H9 (cell line): ENCODE measurements around the gene DEFB123. TPM values are rescaled to one million over a fixed set of nuclear protein-coding genes. Genes with fewer than 3 reads are reported as not detected.

ENCODE experiments used
- DNase-seq: peaks from one replicate; pipeline ENCODE4 v3.0.0-alpha.2; 2017
- H2AFZ ChIP-seq: one replicate; pipeline ENCODE4 v1.6.1; 2013; ENCODE audit warnings: mild to moderate bottlenecking, low read length, control low read depth, moderate library complexity
- H2AK5ac ChIP-seq: 2 replicates; pipeline ENCODE4 v1.6.1; 2013; ENCODE audit warnings: low read length, control low read depth, mixed read lengths; ENCODE audit not compliant: insufficient read length
- H2BK120ac ChIP-seq: one replicate; pipeline ENCODE4 v1.6.1; 2013; ENCODE audit warnings: low read depth, mild to moderate bottlenecking, low read length, control low read depth, inconsistent platforms; ENCODE audit not compliant: poor library complexity, severe bottlenecking
- H2BK12ac ChIP-seq: 2 replicates; pipeline ENCODE4 v1.6.1; 2013; ENCODE audit warnings: low read length, control low read depth, mixed read lengths, low read depth; ENCODE audit not compliant: insufficient read length
- H2BK15ac ChIP-seq: 2 replicates; pipeline ENCODE4 v1.6.1; 2013; ENCODE audit warnings: low read depth, low read length, control low read depth
- H2BK20ac ChIP-seq: one replicate; pipeline ENCODE4 v1.6.1; 2013; ENCODE audit warnings: low read depth, mild to moderate bottlenecking, low read length, control low read depth, inconsistent platforms; ENCODE audit not compliant: poor library complexity, severe bottlenecking
- H2BK5ac ChIP-seq: 2 replicates; pipeline ENCODE4 v1.6.1; 2013; ENCODE audit warnings: low read length, control low read depth, mixed read lengths; ENCODE audit not compliant: insufficient read length
- H3K14ac ChIP-seq: 2 replicates; pipeline ENCODE4 v1.6.1; 2013; ENCODE audit warnings: low read length, control low read depth; ENCODE audit not compliant: insufficient read depth
- H3K18ac ChIP-seq: 2 replicates; pipeline ENCODE4 v1.6.1; 2013; ENCODE audit warnings: low read depth, mild to moderate bottlenecking, mixed read lengths, low read length, control low read depth; ENCODE audit not compliant: insufficient read length
- H3K23ac ChIP-seq: 2 replicates; pipeline ENCODE4 v1.6.1; 2013; ENCODE audit warnings: low read length, control low read depth, mixed read lengths, low read depth; ENCODE audit not compliant: insufficient read length
- H3K23me2 ChIP-seq: 2 replicates; pipeline ENCODE4 v1.6.1; 2013; ENCODE audit warnings: low read depth, mild to moderate bottlenecking, mixed read lengths, low read length, control low read depth; ENCODE audit not compliant: insufficient read length, poor library complexity, severe bottlenecking
- H3K27ac ChIP-seq: 2 replicates; pipeline ENCODE4 v1.5.1; 2013; ENCODE audit warnings: low read length, control low read depth, mixed read lengths, low read depth; ENCODE audit not compliant: insufficient read length
- H3K27me3 ChIP-seq: 2 replicates; pipeline ENCODE4 v1.6.1; 2013; ENCODE audit warnings: low read length, control low read depth, inconsistent platforms; ENCODE audit not compliant: insufficient read depth
- H3K4ac ChIP-seq: 2 replicates; pipeline ENCODE4 v1.6.1; 2013; ENCODE audit warnings: low read depth, mild to moderate bottlenecking, control low read depth, inconsistent platforms, low read length, moderate library complexity
- H3K4me1 ChIP-seq: 2 replicates; pipeline ENCODE4 v1.6.1; 2013; ENCODE audit warnings: low read length, control low read depth, inconsistent platforms; ENCODE audit not compliant: insufficient read depth
- H3K4me2 ChIP-seq: 2 replicates; pipeline ENCODE4 v1.6.1; 2013; ENCODE audit warnings: low read length, control low read depth, mixed read lengths; ENCODE audit not compliant: insufficient read length, insufficient read depth
- H3K56ac ChIP-seq: 2 replicates; pipeline ENCODE4 v1.6.1; 2013; ENCODE audit warnings: low read depth, mild to moderate bottlenecking, mixed read lengths, low read length, control low read depth; ENCODE audit not compliant: insufficient read length
- H3K79me1 ChIP-seq: 2 replicates; pipeline ENCODE4 v1.6.1; 2013; ENCODE audit warnings: low read depth, mild to moderate bottlenecking, moderate library complexity, low read length, control low read depth, inconsistent platforms; ENCODE audit not compliant: insufficient read depth, poor library complexity, severe bottlenecking
- H3K79me2 ChIP-seq: 2 replicates; pipeline ENCODE4 v1.6.1; 2013; ENCODE audit warnings: low read length, control low read depth, inconsistent platforms; ENCODE audit not compliant: insufficient read depth
- H3K9ac ChIP-seq: 2 replicates; pipeline ENCODE4 v1.6.1; 2013; ENCODE audit warnings: low read length, control low read depth, mixed read lengths; ENCODE audit not compliant: insufficient read length; ENCODE audit errors: extremely low read depth
- H3K9me3 ChIP-seq: one replicate; pipeline ENCODE4 v1.6.1; 2013; ENCODE audit warnings: low read depth, low read length, inconsistent platforms; ENCODE audit not compliant: control insufficient read depth
- H3T11ph ChIP-seq: one replicate; pipeline ENCODE4 v1.6.1; 2013; ENCODE audit warnings: mild to moderate bottlenecking, low read length, control low read depth, inconsistent platforms
- H4K20me1 ChIP-seq: one replicate; pipeline ENCODE4 v1.6.1; 2013; ENCODE audit not compliant: control insufficient read depth, insufficient read length, insufficient read depth
- H4K5ac ChIP-seq: 2 replicates; pipeline ENCODE4 v1.6.1; 2013; ENCODE audit warnings: low read depth, mild to moderate bottlenecking, mixed read lengths, low read length, control low read depth; ENCODE audit not compliant: insufficient read length
- H4K8ac ChIP-seq: replicated peaks from 2 replicates; pipeline ENCODE4 v1.6.1; 2013; ENCODE audit warnings: low read length, control low read depth, mixed read lengths, low read depth; ENCODE audit not compliant: insufficient read length
- H4K91ac ChIP-seq: 2 replicates; pipeline ENCODE4 v1.6.1; 2013; ENCODE audit warnings: low read depth, mild to moderate bottlenecking, moderate library complexity, mixed read lengths, low read length, control low read depth; ENCODE audit not compliant: insufficient read length
- H3K27ac Mint-ChIP-seq, 3 experiments: 2 replicates in 2 of 3; 3 replicates in 1 of 3; pipeline ENCODE4 v1.8.0; 2020 to 2021; ENCODE audit warnings: mixed read lengths in 3 of 3, mild to moderate bottlenecking in 1 of 3, moderate library complexity in 1 of 3
- H3K27me3 Mint-ChIP-seq: 2 replicates; pipeline ENCODE4 v1.8.0; 2021; ENCODE audit warnings: low read depth, mild to moderate bottlenecking, moderate library complexity, mixed read lengths
- H3K36me3 Mint-ChIP-seq, 3 experiments: 2 replicates in 2 of 3; 3 replicates in 1 of 3; pipeline ENCODE4 v1.8.0; 2020 to 2021; ENCODE audit warnings: low read depth in 3 of 3, mixed read lengths in 3 of 3; ENCODE audit not compliant: insufficient read depth in 1 of 3
- H3K4me1 Mint-ChIP-seq, 2 experiments: 2 replicates each; pipeline ENCODE4 v1.8.0; 2020; ENCODE audit warnings: mixed read lengths in 2 of 2
- H3K4me3 Mint-ChIP-seq, 2 experiments: 2 replicates in 1 of 2; 3 replicates in 1 of 2; pipeline ENCODE4 v1.8.0; 2020 to 2021; ENCODE audit warnings: mild to moderate bottlenecking in 2 of 2, mixed read lengths in 2 of 2, moderate library complexity in 1 of 2
- H3K9me3 Mint-ChIP-seq, 2 experiments: 2 replicates in 1 of 2; 3 replicates in 1 of 2; pipeline ENCODE4 v1.8.0; 2020; ENCODE audit warnings: mild to moderate bottlenecking in 2 of 2, mixed read lengths in 2 of 2, moderate library complexity in 1 of 2
- WGBS: extraction: QIAGEN DNeasy Blood & Tissue Kit; methylation state at CpG from one replicate; pipeline ENCODE4 v1.1.7; 2013; ENCODE audit warnings: missing lambda C conversion rate, low lambda C conversion rate, mixed read lengths; ENCODE audit not compliant: insufficient read length; ENCODE audit errors: extremely low coverage; 5-methylcytosine and 5-hydroxymethylcytosine counted together
- total RNA-seq: library from RNA; stranded (reverse); gene quantifications from 2 replicates; pipeline ENCODE4 v1.2.1, GENCODE V29; 2021
- TF ChIP-seq, protein P1 (sequence below): fragments of 200-600 bp; sonication (generic); conservative IDR thresholded peaks from 3 replicates; pipeline ENCODE4 v1.8.0; 2021; ENCODE audit warnings: antibody characterized with exemption, mild to moderate bottlenecking

DEFB123 gene
- total RNA-seq, 1 experiment from 2014 or later = not detected

- H2BK15ac ChIP-seq = no peak overlapping the region
- H2BK20ac ChIP-seq = no peak overlapping the region
- no peak overlapping the region for H3K14ac ChIP-seq
- H2BK12ac ChIP-seq = no peak overlapping the region
- no peak overlapping the region for H4K5ac ChIP-seq
- H4K8ac ChIP-seq = no peak overlapping the region
- H2AFZ ChIP-seq = no peak overlapping the region
- H4K20me1 ChIP-seq = no peaks in the 10 kb centered on the region
- Mint-ChIP-seq H3K4me3 (no peak overlapping the region), H3K36me3 (peaks cover 12 to 59% (median 24%) of the 10 kb centered on the region in 3 experiments; a peak in 6 of 7 replicates), H3K27me3 (peaks cover 25% of the 10 kb centered on the region), H3K4me1 (no peaks in the 10 kb centered on the region), H3K9me3 (peaks cover 82 to 88% of the 10 kb centered on the region in 2 experiments), H3K27ac (no peak overlapping the region)
- H3K9ac ChIP-seq = no peak overlapping the region
- H2AK5ac ChIP-seq = no peak overlapping the region
- no peak overlapping the region for H3K23ac ChIP-seq
- H3T11ph ChIP-seq = no peak overlapping the region
- TF ChIP-seq, protein P1, sequence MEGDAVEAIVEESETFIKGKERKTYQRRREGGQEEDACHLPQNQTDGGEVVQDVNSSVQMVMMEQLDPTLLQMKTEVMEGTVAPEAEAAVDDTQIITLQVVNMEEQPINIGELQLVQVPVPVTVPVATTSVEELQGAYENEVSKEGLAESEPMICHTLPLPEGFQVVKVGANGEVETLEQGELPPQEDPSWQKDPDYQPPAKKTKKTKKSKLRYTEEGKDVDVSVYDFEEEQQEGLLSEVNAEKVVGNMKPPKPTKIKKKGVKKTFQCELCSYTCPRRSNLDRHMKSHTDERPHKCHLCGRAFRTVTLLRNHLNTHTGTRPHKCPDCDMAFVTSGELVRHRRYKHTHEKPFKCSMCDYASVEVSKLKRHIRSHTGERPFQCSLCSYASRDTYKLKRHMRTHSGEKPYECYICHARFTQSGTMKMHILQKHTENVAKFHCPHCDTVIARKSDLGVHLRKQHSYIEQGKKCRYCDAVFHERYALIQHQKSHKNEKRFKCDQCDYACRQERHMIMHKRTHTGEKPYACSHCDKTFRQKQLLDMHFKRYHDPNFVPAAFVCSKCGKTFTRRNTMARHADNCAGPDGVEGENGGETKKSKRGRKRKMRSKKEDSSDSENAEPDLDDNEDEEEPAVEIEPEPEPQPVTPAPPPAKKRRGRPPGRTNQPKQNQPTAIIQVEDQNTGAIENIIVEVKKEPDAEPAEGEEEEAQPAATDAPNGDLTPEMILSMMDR = no peak
- no peaks in the 10 kb centered on the region for H3K27me3 ChIP-seq
- DNase-seq = no peak
- H2BK5ac ChIP-seq = no peak overlapping the region
- H3K9me3 ChIP-seq = peaks cover 74% of the 10 kb centered on the region
- H3K4ac ChIP-seq = no peak overlapping the region
- H4K91ac ChIP-seq = no peak overlapping the region
- H3K18ac ChIP-seq = no peak overlapping the region
- H3K4me2 ChIP-seq = no peak overlapping the region
- no peaks in the 10 kb centered on the region for H3K79me2 ChIP-seq
- no peak overlapping the region for H2BK120ac ChIP-seq
- no peaks in the 10 kb centered on the region for H3K4me1 ChIP-seq
- no peak overlapping the region for H3K27ac ChIP-seq
- H3K56ac ChIP-seq = no peak overlapping the region
- H3K79me1 ChIP-seq = no peaks in the 10 kb centered on the region
- WGBS = no CpG with 5 or more reads among the region's 6 CpGs
- H3K23me2 ChIP-seq = no peaks in the 10 kb centered on the region
Measured at GRCh38 chr20:31476643-31477215, 36.3 kb downstream of the DEFB123 start.
